HG02588 (cell line): Measurements from ENCODE around the gene SPATA32.
A peak's percentile ranks its signal among the peaks of the same experiment; 100 is the strongest.

ENCODE experiments used
- ATAC-seq: cut with Tn5 transposase; IDR thresholded peaks from one replicate; pipeline ENCODE4 v1.9.1; 2021; ENCODE audit warnings: mild to moderate bottlenecking, moderate library complexity; ENCODE audit not compliant: unreplicated experiment

SPATA32 gene

DNA sequence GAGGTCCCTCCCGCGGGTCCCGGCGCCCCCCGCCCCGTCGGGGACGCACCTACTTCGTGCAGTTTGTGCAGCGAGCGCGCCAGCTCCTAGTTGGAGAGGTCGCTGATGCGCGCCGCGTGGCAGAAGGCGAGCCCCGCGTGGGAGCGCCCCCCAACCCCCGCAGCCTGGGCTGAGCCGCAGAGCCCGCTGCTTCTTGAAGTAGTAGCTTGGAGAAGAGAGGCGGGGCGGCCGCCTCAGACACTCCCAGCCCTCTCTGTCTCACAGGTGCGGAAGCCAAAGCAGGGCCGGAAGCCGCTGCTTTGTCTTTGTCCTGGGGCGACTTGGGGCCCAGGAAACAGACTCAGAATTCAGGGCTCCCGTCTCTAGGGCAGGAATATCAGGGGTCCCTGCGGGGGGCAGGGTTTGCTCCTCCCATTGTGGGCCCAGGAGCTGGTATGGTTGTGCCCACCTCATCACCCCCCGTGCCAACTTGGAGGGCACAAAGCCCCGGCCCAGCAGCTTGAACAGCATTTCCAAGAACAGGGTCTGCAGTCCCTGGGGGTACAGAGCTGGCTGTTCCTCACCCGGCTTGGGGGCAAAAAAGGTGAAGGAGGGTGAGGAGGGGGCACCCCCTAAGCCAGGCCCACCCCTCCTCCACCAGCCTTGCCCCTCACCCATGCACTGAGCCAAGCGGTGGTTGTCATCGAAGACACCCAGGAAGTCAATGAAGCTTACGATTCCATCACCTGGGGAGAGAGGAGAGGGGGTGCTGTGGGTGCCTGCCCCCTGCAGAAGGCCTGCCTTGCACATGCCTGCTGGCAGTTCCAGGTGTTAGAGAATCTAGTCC is 13.5 kb downstream of the SPATA32 start:
- ATAC-seq: peak; percentile 36

DNA sequence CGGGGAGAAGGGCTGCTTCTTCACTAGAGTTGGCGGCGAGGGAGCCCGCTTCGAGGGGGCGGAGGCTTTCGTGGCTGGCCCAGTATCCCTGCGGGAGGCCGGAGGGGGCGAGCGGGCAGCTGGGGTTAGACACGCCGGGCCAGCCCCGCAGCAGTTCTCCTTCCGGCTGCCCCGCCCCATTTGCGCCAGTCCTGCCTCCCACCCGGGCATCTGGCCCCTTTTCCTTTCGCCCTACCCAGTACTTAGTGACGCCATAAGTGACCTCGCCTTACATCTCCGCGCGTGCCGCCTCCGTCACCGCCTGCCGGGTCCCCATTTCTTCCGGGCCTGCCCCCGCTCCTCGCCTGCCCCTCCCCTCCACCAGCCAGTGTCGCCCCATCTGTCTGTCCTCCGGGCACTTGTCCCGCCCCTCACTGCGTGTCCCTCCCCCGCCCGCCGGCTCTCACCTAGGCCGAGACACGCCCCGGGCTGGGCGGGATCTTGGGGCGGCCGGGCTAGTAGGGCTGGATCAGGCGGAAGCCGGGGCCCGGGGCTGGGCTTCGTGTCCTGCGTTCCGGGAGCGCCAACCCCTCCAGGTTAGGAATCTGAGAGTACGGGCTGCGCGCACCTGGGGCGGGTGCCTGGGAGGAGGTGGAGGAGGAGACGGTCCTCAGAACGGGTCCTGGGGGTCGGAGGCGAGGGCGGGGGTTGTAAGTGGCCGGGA is 14.3 kb downstream of the SPATA32 start:
- peak; percentile 81 for ATAC-seq

DNA sequence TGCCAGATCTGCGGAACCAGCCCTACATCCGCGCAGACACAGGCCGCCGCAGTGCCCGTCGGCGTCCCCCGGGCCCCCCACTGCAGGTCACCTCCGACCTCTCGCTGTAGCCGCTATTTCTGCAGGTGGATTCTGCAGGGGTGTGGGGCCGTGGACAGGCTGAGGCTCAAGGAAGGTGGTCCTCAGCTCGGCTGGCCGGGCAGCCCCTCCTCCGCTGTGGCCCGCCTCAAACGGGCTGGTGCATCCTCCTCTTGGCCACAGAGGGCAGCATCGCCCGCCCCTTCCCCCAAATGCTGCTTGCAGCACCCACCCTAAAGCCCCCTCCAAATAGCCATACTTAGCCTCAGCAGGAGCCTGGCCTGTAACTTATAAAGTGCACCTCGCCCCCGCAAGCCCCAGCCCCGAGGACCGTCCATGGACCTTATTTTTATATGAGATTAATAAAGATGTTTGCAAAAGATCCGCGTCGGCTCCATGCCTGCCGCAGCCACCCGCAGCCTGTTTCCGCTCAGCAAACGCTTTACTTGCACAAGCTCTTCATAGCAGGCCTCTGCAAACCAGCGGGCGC is 14.9 kb downstream of the SPATA32 start:
- no peak for ATAC-seq

DNA sequence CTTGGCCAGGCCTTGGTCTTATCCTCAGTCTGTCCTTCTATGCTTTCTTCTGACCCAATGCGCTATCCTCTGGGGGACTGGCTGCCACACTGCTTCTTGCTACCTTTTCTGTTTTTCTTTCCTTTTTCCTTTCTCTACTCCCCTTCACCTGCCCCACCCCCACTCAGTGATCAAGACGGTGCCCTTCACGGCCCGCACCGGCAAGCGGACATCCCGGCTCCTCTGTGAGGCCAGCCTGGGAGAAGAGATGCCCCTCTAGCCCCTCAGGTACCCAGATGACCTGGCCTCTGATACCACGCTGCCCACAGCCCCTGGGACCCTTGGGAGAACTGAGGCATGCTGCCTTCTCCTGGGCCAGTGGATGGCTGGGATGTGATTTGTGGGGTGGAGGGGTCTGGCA is 15.6 kb downstream of the SPATA32 start:
- ATAC-seq: no peak

DNA sequence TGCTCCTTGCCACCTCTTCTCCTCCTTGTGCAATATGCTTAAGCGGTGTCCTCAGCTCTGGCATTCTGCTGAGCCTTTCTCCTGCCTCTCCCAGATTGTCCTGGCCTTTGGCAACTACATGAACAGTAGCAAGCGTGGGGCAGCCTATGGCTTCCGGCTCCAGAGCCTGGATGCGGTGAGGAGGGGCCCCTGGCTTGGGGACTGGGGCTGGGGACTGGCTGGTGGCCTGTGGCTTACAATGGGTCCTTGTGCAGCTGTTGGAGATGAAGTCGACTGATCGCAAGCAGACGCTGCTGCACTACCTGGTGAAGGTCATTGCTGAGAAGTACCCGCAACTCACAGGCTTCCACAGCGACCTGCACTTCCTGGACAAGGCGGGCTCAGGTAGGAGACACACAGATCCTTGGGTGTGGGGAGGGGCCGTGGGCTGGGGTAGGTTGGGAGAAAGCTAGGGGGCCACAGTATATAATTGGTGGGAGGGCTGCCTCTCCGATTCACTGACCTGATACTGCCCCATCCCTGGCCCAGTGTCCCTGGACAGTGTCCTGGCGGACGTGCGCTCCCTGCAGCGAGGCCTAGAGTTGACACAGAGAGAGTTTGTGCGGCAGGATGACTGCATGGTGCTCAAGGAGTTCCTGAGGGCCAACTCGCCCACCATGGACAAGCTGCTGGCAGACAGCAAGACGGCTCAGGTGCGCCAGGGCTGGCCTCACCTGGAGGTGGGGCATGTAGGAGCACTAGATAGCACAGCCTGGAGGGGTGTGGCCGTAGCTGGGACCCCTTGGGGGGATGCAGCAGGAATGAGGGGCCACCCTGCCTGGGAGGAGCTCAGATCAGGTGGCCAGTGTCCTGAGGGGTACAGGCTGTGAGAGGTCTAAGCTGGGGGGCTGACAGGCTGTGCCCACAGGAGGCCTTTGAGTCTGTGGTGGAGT is 16.9 kb downstream of the SPATA32 start:
- ATAC-seq: no peak

DNA sequence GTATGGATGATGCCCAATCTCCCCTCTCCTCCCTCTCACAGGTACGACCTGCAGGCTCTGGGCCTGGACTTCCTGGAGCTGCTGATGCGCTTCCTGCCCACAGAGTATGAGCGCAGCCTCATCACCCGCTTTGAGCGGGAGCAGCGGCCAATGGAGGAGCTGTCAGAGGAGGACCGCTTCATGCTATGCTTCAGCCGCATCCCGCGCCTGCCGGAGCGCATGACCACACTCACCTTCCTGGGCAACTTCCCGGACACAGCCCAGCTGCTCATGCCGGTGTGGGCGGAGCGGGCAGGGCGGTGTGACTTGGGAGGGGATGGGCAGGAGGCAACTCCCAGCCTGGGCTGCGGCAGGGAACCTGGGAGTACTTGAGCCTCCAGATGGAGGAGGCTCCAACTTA is 18.1 kb downstream of the SPATA32 start:
- no peak for ATAC-seq

DNA sequence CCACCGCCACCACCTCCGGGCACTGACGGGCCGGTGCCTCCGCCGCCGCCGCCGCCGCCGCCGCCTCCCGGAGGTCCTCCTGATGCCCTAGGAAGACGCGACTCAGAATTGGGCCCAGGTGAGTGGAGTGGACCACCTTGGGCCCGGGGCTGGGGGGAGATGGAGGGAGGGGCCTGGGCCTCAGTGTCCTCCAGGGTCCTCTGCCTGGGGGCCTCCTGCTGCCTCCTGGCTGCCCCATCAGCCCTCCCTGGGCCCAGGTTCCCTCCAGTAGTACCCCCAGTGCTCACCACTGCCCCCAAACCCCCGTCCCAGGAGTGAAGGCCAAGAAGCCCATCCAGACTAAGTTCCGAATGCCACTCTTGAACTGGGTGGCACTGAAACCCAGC is 19.9 kb downstream of the SPATA32 start:
- ATAC-seq: no peak

DNA sequence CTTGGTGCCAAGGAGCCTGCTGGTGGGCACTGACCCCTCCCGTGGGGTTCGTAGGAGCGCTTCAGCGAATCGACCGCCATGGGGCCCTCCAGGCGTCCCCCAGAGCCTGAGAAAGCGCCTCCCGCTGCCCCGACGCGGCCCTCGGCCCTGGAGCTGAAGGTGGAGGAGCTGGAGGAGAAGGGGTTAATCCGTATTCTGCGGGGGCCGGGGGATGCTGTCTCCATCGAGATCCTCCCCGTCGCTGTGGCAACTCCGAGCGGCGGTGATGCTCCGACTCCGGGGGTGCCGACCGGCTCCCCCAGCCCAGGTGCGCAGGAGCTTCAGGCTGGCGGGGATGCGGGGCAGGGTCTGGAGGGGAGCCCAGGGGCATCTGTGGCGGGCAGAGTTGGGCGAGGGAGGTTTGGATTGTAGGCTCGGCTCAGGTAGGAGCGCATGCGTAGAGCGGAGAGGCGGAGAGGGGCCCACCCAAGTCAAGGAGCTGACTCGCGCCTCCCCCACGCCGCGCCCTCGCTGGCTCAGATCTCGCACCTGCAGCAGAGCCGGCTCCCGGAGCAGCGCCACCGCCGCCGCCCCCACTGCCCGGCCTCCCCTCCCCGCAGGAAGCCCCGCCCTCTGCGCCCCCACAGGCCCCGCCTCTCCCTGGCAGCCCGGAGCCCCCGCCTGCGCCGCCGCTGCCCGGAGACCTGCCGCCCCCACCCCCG is 20.4 kb downstream of the SPATA32 start:
- no peak for ATAC-seq

DNA sequence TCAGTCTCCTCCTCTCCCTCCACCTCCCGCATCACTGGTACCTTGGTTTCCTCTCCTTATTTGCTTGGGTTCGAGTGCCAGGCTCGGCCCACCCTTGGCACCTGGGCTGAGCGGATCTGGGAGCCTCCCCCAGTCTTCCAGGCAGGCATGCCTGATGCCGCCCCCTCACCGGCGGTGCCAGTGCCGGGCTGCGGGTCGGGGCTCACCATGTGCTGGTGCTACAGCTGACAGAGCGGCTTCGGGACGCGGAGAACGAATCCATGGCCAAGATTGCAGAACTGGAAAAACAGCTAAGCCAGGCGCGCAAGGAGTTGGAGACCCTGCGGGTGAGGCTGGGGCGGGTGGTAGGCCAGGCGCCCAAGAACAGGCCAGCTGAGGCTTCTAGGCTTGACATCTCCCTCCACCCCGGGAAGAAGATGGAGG is 21.0 kb downstream of the SPATA32 start:
- no peak for ATAC-seq

DNA sequence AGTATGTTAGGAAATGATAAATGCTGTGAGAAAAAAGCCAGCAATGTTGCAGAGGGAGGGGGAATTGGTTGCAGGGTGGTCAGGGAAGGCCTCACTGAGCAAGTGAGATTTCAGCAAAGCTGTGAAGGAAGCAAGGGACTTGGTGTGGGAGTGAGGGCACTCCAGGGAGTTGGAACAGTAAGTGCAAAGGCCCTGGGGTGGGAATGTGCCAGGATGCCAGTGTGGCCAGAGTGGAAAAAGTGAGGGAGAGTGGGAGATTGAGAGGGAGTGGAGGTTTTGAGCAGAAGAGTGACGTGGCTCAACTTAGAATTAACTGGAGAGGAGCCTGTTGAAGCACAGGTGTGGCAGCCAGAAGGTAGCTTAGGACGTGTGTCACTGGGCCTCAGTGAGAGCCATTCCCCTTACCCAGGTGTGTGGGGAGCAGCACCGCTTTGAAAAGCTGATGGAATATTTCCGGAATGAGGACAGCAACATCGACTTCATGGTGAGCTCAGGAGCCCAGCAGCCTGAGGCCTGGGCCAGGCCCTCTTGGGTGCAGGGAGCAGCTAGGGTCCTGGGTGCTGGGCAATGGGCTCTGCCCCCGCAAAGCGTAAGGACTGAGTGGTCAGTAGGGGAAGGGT is 23.6 kb downstream of the SPATA32 start:
- no peak for ATAC-seq

DNA sequence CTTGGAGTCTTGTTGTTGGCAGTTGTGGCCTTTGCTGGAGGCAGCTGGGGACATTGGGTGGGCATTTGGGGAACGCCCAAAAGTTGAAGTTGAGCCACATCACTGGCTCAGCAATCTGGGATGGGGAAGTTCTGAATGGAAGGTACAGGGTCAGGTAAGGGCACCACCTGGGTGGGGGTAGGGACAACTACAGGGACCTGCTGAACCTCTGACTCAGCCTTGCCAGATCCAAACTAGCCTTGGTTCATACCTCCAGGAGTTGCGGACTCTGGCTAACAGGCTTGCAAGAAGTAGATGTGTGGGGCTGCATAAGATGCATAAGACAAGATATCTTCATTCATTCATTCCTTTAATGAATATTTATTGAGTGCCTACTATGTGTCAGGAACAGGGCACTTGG is 24.2 kb downstream of the SPATA32 start:
- ATAC-seq: no peak

DNA sequence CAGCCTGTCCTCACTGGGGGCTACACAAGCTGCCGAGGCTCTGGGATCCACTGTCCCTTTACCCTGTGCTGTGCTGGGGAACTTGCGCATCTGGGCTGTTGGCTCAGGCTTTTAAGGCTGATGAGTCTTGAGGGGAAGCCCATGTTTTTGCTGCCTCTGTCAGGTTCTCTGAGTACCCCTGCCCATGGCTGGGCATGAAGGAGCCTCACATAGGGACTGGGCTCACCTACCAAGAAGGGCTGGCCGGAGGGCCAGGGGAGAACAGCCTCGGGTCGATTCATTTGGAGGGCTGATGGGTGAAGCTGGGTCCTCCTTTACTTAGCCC is 25.6 kb downstream of the SPATA32 start:
- no peak for ATAC-seq

DNA sequence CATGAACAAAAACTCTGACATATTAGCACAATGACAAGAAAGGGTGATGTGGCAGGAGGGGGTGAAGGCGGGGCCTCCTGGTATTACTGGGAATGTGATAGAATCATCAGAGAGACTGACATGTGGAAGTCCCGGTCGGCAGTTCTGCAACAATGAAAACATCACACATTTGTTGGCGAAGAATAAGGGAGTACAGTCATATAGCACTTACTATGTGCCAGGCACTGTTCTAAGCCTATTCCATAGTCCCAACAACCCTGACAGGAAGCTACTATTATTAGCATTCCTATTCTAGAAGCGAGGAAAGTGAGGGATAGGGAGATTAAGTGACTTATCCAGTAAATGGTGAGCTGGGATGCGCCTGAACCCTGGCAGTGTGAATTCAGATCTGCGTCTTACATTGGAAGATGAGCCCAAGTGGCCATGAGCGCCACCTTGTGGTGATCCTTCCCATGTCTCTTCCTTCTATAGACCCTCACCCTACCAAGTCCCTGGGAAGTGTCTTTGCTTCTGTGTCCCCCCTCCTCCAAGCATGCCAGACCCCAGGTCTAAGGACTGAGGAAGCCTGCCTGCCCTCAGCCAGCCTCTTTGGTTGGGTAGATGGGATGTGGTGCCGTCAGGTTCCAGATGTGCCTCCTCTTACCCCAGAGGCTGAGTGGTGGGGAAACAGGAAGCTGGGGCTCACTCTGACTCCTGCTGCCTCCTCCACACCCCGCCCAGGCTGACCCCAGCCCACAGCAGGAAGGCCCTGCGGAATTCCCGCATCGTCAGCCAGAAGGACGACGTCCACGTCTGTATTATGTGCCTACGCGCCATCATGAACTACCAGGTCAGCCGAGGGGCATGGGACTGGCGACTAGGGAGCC is 26.2 kb downstream of the SPATA32 start:
- ATAC-seq: no peak

DNA sequence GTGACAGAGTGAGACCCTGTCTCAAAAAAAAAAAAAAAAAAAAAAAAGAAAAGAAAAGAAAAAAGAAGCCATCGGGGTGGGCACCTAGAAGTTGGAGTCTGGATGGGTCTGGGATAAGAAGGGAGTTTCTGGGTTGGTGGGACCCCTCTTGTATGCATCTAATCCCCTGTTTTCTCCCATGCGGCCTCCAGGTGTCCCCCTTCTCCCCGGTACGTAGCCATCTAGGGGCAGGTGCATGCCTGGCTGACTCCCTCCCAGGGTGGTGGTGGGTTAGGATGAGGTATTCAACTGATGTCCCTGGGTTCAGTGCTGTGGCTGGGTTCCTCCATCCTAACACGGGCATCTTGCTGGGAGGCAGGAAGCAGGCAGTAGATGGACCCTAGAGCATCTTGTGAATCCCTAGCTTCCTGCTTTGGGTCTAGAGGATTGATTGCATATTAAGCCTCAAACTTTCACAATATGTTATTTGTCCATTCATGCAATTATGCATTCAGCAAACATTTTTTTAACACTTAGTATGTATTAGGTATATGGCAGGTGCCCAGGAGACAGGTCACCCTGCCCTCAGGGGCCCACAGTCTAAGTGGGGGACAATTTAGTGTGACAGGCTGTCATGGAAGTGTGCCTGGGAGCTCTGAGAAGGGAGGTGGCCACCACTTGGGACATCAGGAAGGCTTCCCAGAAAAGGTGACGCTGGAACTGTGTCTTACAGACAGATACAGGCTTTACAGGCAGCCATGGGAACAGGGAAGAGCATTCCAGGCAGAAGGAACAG is 27.1 kb downstream of the SPATA32 start:
- ATAC-seq: no peak

DNA sequence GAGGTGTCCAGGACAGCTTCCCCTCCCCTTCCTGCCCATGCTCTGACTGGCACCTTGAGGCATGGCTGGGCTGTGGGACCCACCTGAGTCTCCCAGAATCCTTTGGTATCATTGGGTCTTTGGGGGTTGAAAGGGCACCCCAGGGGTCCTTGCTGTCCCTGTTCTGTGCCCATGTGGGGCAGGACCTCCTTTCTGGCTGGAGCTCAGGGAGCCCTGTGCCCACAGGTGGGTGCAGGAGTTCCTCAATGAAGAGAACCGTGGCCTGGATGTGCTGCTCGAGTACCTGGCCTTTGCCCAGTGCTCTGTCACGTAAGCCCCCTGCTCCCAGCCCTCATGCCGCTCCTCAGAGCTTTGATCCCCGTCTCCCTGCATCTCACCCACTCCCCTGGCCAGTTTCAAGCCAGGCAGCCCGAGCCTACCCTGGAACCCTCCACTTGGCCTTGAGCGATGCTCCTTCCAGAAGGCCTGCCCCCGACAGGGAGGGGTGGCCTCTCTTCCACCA is 28.4 kb downstream of the SPATA32 start:
- no peak for ATAC-seq

DNA sequence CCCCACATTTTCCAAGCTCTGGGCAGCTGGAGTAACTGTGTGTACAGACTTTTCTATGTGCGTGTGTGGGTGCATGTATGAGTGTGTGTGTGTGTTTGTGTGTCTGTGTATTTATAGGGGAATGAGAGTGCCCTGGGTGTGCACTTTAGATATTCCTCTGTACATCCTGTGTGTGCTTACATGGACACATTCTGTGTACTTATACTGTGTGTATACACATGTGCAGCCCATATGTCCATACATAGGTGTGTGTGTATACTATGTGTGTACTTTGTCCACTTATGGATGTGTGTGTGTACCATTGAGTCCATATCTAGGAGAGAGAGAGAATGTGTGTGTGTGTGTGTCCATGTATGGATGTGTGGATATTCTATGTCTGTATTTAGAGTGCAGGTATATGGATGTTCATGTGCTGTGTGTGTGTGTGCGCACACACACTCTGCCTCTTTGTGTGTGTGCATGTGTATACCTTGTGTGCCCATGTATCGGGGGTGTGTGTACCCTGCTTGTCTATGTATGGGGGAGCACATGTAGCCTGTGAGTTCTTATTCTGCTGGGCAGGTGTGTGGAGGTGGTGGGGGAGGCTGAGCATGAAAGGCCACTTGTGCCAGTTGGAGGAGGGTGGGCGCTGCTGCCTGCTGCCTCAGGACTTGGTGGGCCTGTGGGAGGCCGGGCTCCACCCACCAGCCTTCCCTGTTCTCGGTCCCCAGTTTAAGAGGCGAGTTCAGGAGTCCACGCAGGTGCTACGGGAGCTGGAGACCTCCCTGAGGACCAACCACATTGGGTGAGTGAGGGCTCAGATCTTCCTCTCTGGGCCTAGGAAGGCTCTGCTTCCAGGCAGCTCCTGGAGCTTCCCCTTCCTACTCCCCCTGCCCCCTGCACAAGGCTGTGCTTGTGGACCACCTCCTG is 29.1 kb downstream of the SPATA32 start:
- ATAC-seq: no peak

DNA sequence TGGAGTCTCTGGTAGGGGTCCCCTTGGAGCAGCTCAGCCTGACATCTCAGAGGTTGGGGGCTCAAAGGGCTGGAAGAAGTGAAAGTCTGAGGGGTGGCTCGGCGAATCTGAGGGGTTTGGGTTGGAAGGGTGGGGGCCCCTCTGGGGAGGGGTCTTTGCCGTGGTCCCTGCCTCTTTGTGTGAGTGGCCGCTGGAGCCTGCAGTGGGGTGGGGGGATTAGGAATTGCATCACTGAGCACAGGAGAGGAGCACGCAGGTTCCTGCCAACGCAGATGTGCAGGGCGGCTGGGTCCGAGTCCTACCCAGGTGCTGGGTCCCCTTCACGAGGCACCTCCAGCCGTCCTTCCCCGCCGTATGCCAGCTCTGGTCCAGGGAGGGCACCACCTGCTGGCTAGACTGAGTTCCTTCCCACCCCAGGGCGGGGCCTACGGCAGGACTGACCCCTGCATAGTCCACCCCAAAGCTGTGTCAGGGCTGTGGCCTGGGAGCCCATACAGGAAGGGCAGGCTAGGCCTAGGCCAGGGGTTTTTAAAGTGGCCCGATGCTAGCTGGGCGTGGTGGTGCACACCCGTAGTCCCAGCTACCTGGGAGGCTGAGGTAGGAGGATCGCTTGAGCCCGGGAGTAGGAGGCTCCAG is 30.3 kb downstream of the SPATA32 start:
- no peak for ATAC-seq
